HFFc6 (cell line): ENCODE data around the gene ALS2. TPM values are rescaled to one million over a fixed set of nuclear protein-coding genes. Genes with fewer than 3 reads are reported as not detected.

ENCODE experiments used
- DNase-seq: peaks from one replicate; pipeline ENCODE4 v3.0.0-alpha.2; 2018
- H3K27ac Mint-ChIP-seq: 2 replicates; pipeline ENCODE4 v1.8.0; 2020; ENCODE audit warnings: mild to moderate bottlenecking, mixed read lengths
- H3K27me3 Mint-ChIP-seq: 2 replicates; pipeline ENCODE4 v1.8.0; 2021; ENCODE audit warnings: mild to moderate bottlenecking, moderate library complexity, mixed read lengths; ENCODE audit not compliant: insufficient read depth
- H3K36me3 Mint-ChIP-seq: 2 replicates; pipeline ENCODE4 v1.8.0; 2021; ENCODE audit warnings: low read depth, mixed read lengths
- H3K4me1 Mint-ChIP-seq: 2 replicates; pipeline ENCODE4 v1.8.0; 2020; ENCODE audit warnings: low read depth, mixed read lengths
- H3K4me3 Mint-ChIP-seq: 2 replicates; pipeline ENCODE4 v1.8.0; 2020; ENCODE audit warnings: mild to moderate bottlenecking, moderate library complexity, mixed read lengths
- H3K9me3 Mint-ChIP-seq: 2 replicates; pipeline ENCODE4 v1.8.0; 2020; ENCODE audit warnings: mild to moderate bottlenecking, mixed read lengths
- total RNA-seq, 6 experiments: library from RNA; stranded (reverse); fragmentation: NEBNext Ultra II Directional; extraction: Animal tissue kit (Norgen Biotek cat#: 25700); gene quantifications; 2 replicates in 1 of 6; 3 replicates in 5 of 6; pipeline ENCODE4 v1.2.3, GENCODE V29; 2021
- TF ChIP-seq, protein P1 (sequence below): fragments of 200-600 bp; sonication (generic); IDR thresholded peaks from 2 replicates; pipeline ENCODE4 v1.5.0; 2021; ENCODE audit warnings: antibody characterized with exemption, mild to moderate bottlenecking

The ALS2 gene
- total RNA-seq, 6 experiments from 2014 or later: 44.8 to 54.0 (median 46.4) TPM

DNA sequence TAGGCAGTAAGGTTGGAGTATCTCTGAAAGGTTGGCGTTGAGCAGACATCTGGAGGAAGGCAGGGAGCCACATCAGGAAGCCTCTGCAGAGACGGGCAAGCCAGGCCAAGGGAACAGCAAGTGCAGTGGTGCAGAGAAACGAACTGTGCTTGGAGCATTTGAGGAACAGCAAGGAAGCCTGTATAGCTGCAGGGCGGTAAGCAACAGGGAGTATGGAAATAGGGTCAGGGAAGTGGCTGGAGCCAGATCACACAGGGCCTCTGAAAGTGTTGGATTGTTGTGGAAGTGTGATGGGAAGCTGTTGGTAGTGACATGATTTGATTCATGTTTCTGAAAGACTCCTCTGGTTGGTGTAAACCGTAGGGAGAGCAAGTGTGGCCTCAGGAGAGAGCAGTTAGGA is 124.0 kb downstream of the ALS2 start:
- H3K27ac Mint-ChIP-seq: peak overlapping the region; percentile 94
- DNase-seq: no peak
- peaks cover 65% of the 10 kb centered on the region for H3K4me1 Mint-ChIP-seq
- H3K36me3 Mint-ChIP-seq: peaks cover 9% of the 10 kb centered on the region; the same call in 1 of the 2 replicates
- H3K4me3 Mint-ChIP-seq: no peak overlapping the region
- H3K9me3 Mint-ChIP-seq: no peaks in the 10 kb centered on the region
- H3K27me3 Mint-ChIP-seq: peaks cover 3% of the 10 kb centered on the region
- TF ChIP-seq, protein P1, sequence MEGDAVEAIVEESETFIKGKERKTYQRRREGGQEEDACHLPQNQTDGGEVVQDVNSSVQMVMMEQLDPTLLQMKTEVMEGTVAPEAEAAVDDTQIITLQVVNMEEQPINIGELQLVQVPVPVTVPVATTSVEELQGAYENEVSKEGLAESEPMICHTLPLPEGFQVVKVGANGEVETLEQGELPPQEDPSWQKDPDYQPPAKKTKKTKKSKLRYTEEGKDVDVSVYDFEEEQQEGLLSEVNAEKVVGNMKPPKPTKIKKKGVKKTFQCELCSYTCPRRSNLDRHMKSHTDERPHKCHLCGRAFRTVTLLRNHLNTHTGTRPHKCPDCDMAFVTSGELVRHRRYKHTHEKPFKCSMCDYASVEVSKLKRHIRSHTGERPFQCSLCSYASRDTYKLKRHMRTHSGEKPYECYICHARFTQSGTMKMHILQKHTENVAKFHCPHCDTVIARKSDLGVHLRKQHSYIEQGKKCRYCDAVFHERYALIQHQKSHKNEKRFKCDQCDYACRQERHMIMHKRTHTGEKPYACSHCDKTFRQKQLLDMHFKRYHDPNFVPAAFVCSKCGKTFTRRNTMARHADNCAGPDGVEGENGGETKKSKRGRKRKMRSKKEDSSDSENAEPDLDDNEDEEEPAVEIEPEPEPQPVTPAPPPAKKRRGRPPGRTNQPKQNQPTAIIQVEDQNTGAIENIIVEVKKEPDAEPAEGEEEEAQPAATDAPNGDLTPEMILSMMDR: no peak

DNA sequence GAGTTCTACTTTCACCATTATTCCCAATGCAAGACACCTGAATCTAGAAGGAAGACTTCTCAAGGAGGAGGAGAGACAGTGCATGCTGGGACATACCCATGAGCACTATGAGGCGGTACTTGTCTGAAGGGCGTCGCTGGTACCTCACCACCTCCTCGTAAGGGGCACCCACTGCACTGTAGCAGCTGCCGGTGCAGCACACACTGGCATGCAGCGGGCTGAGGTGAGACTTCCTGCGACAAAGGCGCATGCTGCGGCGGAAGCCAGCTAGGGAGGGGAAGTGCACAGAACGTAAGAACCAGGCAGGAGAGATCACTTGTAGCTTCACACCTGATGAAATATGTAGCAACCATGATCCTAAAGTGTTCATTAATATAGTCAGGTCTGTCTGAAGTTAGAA is 124.6 kb downstream of the ALS2 start:
- peak overlapping the region; percentile 14 for H3K4me3 Mint-ChIP-seq
- H3K36me3 Mint-ChIP-seq: peaks cover 12% of the 10 kb centered on the region; the same call in 1 of the 2 replicates
- H3K27ac Mint-ChIP-seq: peak overlapping the region; percentile 94

DNA sequence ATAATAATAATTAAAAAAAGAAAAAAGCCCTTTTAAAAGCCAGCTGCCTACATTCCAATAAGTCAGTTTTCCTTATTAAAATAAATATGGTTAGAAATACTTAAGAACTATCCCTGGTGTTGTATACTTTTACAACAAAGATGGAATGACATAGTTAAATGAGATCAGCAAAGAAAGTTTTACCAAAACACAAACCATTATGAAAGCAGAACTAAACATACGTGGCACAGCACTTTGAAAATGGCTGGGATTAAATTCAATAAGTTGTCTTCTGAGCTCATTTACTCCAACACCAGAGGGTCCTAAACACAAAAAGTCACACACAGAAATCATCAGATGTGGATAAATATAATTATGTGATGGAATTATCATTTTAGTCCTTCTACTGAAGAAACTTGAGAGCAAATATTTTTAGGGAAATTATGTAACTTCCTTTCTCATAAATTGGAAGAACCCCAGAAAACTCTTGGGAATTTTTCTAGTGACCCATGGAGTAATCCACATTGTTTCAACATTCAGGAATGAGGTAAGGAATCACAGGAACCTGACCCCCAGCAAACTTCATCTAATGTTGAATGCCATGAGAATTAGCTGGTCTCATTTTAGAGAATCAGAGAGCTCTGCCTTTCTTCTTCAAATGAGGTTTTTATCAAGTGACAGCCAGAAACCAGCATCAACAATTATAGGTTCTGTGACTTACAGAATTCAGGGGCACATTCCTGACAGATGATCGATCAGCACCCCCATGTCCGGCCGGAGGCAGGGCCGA is 125.9 kb downstream of the ALS2 start:
- peak; percentile 82 for DNase-seq
- H3K9me3 Mint-ChIP-seq: no peaks in the 10 kb centered on the region
- peaks cover 62% of the 10 kb centered on the region for H3K4me1 Mint-ChIP-seq
- H3K36me3 Mint-ChIP-seq: peaks cover 17% of the 10 kb centered on the region; the same call in 1 of the 2 replicates
- TF ChIP-seq, protein P1: no peak
- H3K27me3 Mint-ChIP-seq: peaks cover 3% of the 10 kb centered on the region; the same call in 1 of the 2 replicates
- peak overlapping the region; percentile 59 for H3K4me3 Mint-ChIP-seq
- peak overlapping the region; percentile 94 for H3K27ac Mint-ChIP-seq

More for the DNA sequence above, 124.6 kb downstream of the ALS2 start:
- DNase-seq: no peak
- peaks cover 3% of the 10 kb centered on the region; the same call in 1 of the 2 replicates for H3K27me3 Mint-ChIP-seq
- TF ChIP-seq, protein P1: no peak
- peaks cover 62% of the 10 kb centered on the region for H3K4me1 Mint-ChIP-seq
- no peaks in the 10 kb centered on the region for H3K9me3 Mint-ChIP-seq

DNA sequence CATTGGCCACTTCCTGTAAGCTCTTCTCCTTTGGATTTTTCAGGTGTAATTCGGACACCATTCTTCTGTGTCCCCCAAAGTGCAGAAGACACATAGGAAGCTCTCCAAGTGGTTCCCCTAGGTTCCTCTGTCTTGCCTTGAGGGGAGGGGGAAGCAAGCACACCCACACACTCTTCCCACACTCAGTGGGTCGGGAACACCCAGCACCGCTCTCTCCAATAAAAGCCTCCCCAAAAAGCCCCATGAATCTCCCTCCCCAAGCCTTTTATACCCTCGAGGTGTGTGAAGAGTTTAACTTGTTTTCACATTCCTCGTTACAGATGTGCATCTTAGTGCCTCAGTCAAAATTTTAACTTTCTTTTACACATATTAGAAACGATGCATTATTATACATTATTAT is 127.5 kb downstream of the ALS2 start:
- TF ChIP-seq, protein P1: no peak
- H3K36me3 Mint-ChIP-seq: peaks cover 17% of the 10 kb centered on the region; the same call in 1 of the 2 replicates
- H3K4me1 Mint-ChIP-seq: peaks cover 59% of the 10 kb centered on the region
- no peak for DNase-seq
- H3K27me3 Mint-ChIP-seq: peaks cover 3% of the 10 kb centered on the region; the same call in 1 of the 2 replicates
- peak overlapping the region; percentile 99 for H3K27ac Mint-ChIP-seq
- H3K4me3 Mint-ChIP-seq: peak overlapping the region; percentile 57
- H3K9me3 Mint-ChIP-seq: no peaks in the 10 kb centered on the region

Other genes starting within 250 kb of the ALS2 start
- gene TMEM237, start 137.4 kb downstream of the ALS2 start, total RNA-seq: 10 to 100 TPM; 76.2 to 96.5 (median 83.3) TPM
- gene MPP4, start 82.3 kb downstream of the ALS2 start, total RNA-seq: 1 to 10 TPM; 2.7 to 6.7 (median 3.7) TPM
- 10 to 100 TPM; 21.7 to 59.8 (median 49.4) TPM for gene CDK15, start 25.6 kb upstream of the ALS2 start, total RNA-seq